ENCODE measurements around the gene TNFRSF11A.

- TF ChIP-seq, protein P1, sequence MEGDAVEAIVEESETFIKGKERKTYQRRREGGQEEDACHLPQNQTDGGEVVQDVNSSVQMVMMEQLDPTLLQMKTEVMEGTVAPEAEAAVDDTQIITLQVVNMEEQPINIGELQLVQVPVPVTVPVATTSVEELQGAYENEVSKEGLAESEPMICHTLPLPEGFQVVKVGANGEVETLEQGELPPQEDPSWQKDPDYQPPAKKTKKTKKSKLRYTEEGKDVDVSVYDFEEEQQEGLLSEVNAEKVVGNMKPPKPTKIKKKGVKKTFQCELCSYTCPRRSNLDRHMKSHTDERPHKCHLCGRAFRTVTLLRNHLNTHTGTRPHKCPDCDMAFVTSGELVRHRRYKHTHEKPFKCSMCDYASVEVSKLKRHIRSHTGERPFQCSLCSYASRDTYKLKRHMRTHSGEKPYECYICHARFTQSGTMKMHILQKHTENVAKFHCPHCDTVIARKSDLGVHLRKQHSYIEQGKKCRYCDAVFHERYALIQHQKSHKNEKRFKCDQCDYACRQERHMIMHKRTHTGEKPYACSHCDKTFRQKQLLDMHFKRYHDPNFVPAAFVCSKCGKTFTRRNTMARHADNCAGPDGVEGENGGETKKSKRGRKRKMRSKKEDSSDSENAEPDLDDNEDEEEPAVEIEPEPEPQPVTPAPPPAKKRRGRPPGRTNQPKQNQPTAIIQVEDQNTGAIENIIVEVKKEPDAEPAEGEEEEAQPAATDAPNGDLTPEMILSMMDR (IDR thresholded peaks at IDR 0.05; ENCODE audit: low read length), result no peak
- TF ChIP-seq EZH2 (optimal IDR thresholded peaks at IDR 0.05; ENCODE audit: low read depth, low read length) (no peak), EZH2phosphoT487 (IDR thresholded peaks at IDR 0.05; ENCODE audit: low read length) (no peak)
These were observed 69.1 kb downstream of the TNFRSF11A start for GRCh38 chr18:62394006-62394763.

Data from MM.1S (cell line).